ENCODE measurements around the gene MAML2.

DNA sequence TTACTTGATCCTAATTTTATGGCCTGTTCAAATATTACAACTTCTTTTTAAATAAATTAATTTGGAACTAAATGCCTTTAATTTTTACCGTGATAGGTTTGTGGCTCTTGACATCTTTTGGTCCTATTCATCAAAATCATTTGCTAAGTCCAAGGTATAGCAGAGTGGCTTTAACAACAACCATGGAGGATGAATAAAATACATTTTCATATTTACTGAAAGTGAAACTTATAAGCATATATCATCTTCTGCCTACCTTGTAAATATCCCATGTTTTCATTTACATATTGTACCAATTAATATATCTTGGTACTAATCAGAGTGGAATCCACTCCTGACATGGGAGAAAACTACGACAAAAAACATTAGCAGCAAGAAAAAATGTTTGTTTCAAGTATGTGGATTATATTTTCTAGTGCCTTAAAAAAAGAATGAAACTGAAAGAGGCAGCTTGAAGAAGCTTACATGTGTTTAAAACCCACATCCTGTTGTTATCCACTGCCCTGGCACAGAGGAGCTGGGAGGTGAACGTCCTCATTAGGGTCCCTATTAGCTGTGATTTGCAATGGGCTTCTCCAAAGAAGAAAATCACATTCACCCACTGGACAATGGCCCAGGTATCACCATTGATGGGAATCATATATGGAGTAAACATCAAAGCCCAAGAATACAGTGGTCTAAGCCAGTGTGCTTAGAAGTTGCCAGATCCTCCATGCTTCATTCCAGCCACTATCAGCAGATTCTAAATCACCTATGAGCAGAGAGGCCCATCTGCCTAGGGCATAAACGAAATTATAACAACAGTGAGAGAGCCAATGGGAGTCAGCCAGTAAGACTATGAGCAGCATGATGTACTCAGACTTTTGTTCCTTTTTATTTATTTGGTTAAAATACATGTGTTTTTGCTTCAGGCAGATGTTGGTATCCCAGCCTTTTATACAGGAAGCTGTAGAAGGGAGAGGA lies 84.7 kb downstream of the MAML2 start:
- TF ChIP-seq, protein P1, sequence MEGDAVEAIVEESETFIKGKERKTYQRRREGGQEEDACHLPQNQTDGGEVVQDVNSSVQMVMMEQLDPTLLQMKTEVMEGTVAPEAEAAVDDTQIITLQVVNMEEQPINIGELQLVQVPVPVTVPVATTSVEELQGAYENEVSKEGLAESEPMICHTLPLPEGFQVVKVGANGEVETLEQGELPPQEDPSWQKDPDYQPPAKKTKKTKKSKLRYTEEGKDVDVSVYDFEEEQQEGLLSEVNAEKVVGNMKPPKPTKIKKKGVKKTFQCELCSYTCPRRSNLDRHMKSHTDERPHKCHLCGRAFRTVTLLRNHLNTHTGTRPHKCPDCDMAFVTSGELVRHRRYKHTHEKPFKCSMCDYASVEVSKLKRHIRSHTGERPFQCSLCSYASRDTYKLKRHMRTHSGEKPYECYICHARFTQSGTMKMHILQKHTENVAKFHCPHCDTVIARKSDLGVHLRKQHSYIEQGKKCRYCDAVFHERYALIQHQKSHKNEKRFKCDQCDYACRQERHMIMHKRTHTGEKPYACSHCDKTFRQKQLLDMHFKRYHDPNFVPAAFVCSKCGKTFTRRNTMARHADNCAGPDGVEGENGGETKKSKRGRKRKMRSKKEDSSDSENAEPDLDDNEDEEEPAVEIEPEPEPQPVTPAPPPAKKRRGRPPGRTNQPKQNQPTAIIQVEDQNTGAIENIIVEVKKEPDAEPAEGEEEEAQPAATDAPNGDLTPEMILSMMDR (conservative IDR thresholded peaks at IDR 0.05), result no peak
- no peak for TF ChIP-seq ZFX (IDR thresholded peaks at IDR 0.05)

All from C4-2B (cell line).